Stimulated activated CD4-positive, alpha-beta T cell treated with anti-CD3 and anti-CD28 coated beads, Interleukin-4, amount 100 ng/mL, for 24 hours (primary cell): Measurements from ENCODE around the gene KLF1.
"Not testable (repeated sequence)": the region's sequence is repeated elsewhere in the genome, so short reads cannot be mapped to it uniquely, and the experiment has no call there.

Experiments
- DNase-seq: peaks from one replicate; pipeline ENCODE4 v3.0.0-alpha.2; 2020

KLF1 gene

GRCh38 chr19:12890787-12891552, 4.0 kb upstream of the KLF1 start, which contains the start of gene GCDH:
GCDH (plus strand) TSS chr19:12891160; CDS start chr19:12891305, 145 bp downstream.
- DNase-seq = peak; percentile 98

GRCh38 chr19:12890299-12890786, 3.3 kb upstream of the KLF1 start:
- DNase-seq = not testable (repeated sequence)

GRCh38 chr19:12888006-12888603, 1.1 kb upstream of the KLF1 start:
- no peak for DNase-seq

GRCh38 chr19:12886651-12886968, 391 bp downstream of the KLF1 start:
- no peak for DNase-seq

GRCh38 chr19:12885749-12886650, 1.0 kb downstream of the KLF1 start:
- DNase-seq = no peak

DNA sequence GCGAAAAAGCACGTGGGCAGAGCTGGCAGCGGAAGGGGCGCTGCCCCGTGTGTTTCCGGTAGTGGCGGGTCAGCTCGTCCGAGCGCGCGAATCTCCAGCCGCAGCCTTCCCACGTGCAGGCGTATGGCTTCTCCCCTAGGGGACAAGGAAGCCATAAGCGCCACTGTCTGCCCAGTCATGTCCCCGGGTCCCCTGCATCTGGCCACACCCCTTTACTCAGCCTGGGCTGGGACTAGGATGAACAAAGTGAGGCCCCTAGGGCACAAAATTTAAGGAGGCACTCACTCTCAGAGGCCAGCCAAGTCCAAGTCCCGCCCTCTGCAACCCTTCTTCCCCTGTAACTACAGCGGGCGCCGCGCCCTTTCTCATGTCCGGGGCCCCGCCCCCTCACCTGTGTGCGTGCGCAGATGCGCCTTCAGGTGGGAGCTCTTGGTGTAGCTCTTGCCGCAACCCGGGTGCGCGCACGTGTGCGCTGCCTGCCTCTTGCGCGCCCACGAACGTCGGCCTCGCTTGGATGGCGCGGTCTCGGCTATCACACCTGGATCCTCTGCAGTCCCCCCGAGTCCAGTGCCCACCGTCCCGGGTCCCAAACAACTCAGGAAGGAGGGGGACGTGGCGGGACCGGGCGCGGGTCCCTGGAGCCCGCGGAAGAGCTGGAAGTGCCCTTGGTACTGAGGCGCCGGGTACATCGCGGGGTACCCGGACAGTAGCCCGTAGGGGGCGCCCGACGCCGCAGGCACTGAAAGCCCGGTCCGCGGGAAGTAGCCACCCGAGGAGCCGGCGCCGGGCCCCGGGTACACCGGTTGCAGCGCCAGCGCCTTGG, 1.9 kb downstream of the KLF1 start:
- DNase-seq = peak; percentile 88

DNA sequence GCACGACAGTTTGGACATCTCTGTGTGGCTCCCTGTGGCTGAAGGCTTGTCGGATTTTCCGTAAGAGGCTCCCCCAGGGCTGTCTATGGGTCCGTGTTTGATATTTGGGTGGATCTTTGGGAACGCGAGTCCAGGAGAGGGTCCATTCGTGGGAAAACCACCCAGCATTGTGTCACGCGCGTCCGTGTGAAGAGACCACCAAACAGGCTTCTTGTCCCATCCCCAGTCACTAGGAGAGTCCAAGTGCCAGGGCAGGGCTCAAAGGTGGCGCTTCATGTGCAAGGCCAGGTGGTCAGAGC, 2.4 kb downstream of the KLF1 start:
- no peak for DNase-seq

DNA sequence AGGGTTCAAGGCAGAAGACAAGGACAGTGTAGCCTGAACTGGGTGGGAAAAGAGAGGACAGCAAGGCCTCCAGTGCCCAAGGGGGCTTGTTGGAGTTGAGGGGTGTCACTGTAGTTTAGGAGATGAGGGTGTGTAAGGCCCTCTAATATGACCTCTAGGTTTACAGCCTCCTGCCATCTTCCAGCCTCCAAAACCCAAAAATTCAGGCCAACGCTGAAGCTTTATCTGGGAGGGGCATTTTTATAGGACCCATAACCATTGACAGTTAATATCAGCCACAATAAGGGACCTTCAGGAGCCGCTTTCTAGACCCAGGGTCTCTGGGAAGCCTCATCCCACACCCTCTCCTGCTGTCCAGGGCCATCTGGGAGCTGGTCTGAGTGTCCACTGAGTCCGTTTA, 2.8 kb downstream of the KLF1 start:
- no peak for DNase-seq

- DNase-seq = no peak
These were observed 4.4 kb downstream of the KLF1 start for GRCh38 chr19:12882589-12882988.

GRCh38 chr19:12881172-12881808, 5.7 kb downstream of the KLF1 start, which contains the start of gene DNASE2:
DNASE2 (minus strand) TSS chr19:12881449; CDS start chr19:12881375, 74 bp downstream.
- DNase-seq = peak; percentile 93

GRCh38 chr19:12880551-12881171, 6.3 kb downstream of the KLF1 start:
- DNase-seq = peak; percentile 16

DNA sequence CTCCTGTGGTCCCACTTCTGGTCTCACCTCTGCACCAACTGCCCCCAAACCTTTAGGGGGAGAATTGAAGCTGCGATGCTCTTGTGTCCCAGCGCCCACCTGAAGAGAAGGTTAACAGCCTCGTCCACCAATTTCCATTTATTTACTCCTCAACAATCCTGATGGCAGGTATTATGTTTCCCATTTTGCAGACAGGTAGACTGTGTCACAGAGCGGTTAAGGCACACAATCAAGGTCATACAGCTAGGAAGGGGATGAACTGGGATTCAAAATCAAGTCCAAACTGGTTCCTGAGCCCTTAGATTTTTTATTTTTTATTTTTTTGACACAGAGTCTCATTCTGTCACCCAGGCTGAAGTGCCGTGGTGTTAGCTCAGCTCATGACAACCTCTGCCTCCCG, 11.9 kb downstream of the KLF1 start:
- DNase-seq = no peak

DNA sequence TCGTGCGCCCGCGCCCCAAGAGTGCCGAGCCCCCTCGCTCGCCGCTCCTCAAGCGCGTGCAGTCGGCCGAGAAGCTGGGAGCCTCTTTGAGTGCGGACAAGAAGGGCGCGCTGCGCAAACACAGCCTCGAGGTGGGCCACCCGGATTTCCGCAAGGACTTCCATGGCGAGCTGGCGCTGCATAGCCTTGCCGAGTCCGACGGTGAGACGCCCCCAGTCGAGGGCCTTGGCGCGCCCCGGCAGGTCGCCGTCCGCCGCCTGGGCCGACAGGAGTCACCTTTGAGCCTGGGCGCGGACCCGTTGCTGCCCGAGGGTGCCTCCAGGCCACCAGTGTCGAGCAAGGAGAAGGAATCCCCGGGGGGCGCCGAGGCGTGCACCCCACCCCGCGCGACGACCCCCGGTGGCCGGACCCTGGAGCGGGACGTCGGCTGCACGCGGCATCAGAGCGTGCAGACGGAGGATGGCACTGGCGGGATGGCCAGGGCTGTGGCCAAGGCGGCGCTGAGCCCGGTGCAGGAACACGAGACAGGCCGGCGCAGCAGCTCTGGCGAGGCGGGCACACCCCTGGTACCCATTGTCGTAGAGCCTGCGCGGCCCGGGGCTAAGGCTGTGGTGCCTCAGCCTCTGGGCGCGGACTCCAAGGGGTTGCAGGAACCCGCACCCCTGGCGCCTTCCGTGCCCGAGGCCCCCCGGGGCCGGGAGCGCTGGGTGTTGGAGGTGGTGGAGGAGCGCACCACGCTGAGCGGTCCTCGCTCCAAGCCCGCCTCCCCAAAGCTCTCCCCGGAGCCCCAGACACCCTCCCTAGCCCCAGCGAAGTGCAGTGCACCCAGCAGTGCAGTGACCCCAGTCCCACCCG, 12.9 kb downstream of the KLF1 start:
- no peak for DNase-seq

GRCh38 chr19:12872941-12873890, 13.8 kb downstream of the KLF1 start:
- peak; percentile 50 for DNase-seq

DNA sequence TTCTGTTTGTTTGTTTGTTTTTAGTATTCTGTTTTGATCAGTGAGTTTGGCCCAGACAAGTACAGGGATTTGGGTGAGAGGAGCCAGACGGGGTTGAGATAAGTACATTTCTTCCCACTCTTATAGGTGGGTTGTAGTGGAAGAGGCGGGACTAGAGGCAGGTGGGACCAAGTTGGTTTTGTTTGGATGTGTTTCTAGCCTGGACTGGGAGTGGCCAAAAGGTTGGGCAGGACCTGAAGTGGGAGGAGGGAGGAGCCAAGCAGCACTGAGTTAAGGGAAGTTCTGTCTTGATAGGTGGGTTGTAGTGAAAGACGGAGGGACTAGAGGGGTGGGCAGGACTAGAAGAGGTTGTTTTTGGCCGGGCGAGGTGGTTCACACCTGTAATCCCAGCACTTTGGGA, 14.7 kb downstream of the KLF1 start:
- no peak for DNase-seq

DNA sequence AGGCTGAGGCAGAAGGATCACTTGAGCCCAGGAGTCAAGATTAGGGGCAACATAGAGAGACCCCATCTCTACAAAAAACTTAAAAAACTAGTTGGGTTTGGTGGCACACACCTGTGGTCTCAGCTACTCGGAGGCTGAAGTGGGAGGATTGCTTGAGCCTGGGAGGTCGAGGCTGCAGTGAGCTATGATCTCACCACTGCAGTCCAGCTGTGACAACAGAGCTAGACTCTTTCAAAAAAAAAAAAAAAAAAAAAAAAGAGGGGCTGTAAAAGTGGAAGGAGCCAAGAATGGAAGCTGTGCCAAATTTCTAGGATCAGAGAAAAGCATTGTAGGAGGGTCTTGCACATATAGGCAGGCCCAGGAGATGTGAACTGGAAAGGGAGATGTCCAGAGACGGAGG, 15.3 kb downstream of the KLF1 start:
- DNase-seq = no peak

DNA sequence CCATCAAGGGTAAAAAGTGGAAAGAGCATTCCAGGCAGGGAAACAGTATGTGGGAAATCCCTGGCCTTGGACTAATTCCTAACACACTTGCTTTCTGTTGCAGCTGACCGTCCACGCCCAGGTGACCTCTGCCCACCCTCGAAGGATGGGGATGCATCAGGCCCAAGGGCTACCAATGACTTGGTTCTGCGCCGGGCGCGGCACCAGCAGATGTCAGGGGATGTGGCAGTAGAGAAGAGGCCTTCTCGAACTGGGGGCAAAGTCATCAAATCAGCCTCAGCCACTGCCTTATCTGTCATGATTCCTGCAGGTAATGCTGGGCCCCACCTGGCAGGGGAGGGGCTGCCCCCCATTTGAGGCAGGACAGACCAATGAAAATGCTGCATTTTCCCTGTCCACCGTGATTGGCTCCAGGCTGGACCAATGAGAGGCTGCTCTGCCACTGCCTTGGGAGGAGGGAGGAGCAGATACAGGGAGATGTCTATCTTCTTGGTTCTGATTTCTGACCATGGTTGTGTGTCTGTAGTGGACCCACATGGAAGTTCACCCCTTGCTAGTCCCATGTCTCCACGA, 18.4 kb downstream of the KLF1 start:
- DNase-seq = no peak

GRCh38 chr19:12867120-12868099, 19.6 kb downstream of the KLF1 start:
- DNase-seq = peak; percentile 61
